ENCODE measurements around the gene MYCL.
"Not testable (repeated sequence)": the region's sequence is repeated elsewhere in the genome, so short reads cannot be mapped to it uniquely, and the experiment has no call there.

MYCL gene

DNA sequence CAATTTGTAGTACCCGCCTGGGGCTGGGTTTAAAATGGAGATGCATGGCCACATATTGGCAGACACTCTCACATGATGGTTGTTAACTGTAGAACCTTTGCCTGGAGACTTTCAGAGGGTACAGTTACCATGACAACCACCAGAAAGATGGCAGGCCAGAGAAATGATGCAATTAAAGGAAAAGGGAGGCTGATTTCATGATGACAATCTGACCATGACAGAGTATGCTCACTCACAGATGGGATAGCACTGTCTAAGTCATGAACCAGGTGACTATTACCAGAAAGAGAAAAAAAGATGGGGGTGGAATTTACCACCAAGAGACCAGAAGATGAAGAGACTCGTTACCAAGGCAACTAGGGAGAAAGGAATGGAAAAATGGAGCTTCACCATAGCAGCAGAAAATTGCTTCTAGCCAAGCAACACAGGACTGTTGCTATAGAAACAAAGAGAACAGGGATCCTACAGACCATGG lies 14.9 kb downstream of the MYCL start:
- DNase-seq: no peak

DNA sequence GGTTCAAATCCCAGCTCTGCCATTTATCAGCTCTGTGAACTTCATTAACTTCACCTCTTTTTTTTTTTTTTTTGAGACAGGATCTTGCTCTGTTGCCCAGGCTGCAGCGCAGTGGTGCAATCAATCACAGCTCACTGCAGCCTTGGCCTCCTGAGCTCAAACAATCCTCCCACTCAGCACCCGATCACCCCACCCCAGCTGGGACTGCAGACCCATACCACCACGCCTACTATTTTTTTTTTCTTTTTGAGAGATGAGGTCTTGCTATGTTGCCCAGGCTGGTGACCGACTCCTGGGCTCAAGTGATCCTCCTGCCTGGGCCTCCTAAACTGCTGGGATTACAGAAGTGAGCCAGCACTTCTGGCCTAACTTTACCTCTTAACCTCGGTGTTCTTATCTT lies 16.2 kb downstream of the MYCL start:
- no peak for DNase-seq

DNA sequence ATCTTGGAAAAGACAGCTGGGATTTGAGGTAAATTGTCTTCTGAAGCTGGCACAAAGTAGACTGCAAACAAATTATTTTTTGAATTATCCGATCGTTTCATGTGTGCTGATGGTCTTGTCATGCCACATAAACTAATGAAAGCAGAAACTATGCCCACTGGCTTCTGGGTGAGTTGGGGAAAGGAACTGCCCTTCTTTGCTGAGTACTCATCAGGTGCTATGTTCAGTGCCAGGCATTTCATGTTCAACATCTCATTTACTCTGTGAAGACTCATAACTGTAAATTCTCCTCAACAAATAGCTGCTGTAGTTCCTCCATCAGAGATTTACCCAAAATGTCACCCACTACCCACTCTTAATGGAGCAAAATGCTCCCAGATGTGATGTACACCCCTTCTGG lies 19.6 kb downstream of the MYCL start:
- no peak for DNase-seq

DNA sequence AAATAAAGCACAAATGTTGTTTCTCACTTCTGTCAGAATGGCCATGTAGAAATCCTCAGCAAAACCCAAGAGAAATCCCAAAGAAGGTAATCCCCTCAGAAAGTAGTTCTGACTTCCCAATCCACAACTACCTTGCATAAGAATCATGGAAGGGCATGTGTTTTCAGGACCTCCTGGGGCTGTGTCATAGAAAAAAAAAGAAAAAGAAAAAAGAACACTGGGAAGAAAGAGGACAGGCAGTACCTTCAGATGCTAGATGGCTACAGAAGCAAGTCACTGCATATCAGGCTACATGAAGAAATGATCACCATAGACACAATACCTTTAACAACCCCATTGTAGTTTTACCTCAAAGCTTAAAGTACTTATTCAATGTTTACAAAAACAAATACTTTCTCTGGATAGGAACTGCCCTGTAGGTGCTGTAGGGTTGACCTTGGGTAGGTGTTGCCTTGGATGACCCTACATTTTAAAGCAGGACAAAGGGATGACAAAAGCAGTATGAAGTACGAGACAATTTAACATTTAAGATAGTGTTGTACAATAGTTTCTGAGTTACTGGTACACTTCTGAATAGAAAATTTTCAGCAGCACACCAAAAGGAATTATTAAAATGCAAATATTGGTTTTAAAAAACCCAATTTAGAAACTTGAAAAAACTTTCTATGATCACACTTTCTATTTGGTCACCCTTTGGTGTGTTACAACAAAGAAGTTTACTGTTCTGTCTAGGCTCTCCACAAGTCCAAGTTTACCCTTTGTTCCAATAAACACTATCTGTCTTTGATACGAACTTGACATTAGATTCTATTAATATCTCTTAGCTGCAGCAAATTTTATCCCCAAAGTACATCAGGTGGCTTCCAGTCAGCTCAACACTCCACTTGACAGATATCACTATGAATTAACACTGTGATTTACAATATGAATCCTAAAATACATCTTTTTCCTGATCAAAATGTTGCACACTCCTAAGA lies 23.4 kb downstream of the MYCL start:
- no peak for DNase-seq

DNA sequence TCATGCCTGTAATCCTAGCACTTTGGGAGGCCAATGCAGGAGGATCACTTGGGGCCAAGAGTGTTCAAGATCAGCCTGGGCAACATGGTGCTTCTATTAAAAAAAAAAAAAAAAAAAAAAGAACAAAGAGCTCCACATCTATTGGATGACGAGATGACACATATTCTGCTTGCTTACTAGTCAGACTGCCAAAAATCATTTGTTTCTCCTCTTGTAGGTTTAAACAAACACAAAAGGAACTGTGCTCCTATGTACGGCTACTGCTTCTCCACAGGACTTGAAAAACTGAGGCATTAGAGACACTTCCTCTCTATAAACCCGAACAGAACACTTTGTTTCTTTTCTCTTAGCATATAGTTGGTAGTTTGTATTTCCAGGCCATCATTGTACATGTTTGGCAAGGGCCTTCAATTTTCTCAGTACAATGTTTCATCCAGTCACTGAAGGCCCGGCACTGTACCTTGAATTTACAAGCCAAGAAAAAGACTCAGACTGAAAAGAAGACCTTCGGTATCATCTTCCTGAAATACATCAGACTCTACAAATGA lies 24.4 kb downstream of the MYCL start:
- no peak for DNase-seq

DNA sequence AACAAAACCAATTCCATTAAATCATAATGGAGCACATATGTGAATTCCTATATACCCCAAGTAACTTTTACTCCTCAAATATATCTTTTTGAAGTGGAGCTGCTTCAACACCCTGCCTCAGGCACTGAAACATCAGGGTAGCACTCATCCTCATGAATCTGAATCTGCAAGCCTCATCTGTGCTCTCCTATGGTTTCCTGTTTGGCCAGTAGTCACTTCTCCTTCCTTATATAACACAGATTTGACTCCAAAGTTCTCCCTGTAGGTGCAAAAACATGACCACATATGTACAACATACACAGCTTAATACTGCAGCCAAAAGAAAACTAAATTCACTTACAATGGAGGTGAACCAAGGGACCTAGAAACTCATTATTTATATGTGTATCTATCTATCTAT lies 25.6 kb downstream of the MYCL start:
- DNase-seq: peak; percentile 7

DNA sequence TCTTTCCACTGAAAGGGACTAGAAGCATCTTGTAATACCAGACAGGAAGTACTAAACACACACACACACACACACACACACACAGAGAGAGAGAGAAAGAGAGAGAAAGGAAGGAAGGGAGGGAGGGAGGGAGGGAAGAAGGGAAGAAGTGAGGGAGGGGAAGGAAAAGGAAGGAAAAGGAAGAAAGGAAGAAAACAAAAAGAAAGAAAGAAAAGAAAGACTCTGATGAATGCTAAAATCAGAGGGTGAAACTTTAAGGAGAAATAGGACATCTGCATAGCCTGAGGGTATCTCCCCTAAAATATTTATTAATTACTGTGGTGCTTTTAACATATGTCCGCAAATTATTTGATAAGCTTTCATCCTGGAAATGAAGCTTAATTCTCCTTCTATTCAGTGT lies 29.0 kb downstream of the MYCL start:
- no peak for DNase-seq

DNA sequence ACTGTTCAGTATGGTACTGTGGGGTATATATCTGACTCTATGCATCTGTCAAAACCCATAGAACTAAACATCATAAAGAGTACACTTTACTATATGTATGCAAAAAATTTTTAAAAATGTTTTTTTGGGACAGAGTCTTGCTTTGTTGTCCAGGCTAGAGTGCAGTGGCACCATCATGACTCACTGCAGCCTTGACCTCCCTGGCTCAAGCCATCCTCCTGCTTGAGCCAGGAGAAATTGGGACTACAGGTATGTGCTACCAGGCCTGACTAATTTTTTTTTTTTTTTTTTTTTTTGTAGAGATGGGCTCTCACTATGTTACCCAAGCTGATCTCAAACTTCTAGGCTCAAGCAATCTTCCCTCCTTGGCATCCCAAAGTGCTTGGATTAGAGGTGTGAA lies 29.9 kb downstream of the MYCL start:
- DNase-seq: no peak

DNA sequence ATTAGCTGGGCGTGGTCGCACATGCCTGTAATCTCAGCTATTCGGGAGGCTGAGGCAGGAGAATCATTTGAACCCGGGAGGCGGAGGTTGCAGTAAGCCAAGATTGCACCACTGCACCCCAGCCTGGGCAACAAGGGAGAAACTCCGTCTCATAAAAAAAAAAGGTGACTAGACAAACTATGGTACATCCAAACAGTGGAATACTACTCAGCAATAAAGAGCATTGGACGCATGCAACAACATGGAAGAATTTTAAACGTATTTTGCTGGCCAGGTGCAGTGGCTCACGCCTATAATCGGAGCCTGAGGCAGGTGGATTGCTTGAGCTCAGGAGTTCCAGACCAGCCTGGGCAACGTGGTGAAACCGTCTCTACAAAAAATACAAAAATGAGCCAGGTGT lies 30.7 kb downstream of the MYCL start:
- DNase-seq: not testable (repeated sequence)

DNA sequence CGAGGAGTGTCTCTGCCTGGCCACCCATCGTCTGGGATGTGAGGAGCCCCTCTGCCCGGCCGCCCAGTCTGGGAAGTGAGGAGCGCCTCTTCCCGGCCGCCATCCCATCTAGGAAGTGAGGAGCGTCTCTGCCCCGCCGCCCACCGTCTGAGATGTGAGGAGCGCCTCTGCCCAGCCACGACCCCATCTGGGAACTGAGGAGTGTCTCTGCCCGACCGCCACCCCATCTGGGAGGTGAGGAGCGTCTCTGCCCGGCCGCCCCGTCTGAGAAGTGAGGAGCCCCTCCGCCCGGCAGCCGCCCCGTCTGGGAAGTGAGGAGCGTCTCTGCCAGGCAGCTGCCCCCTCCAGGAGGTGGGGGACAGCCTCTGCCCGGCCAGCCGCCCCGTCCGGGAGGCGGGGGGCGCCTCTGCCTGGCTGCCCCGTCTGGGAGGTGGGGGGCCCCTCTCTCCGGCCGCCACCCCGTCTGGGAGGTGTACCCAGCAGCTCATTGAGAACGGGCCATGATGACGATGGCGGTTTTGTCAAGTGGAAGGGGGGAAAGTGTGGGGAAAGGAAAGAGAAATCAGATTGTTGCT lies 32.1 kb downstream of the MYCL start:
- DNase-seq: not testable (repeated sequence)

DNA sequence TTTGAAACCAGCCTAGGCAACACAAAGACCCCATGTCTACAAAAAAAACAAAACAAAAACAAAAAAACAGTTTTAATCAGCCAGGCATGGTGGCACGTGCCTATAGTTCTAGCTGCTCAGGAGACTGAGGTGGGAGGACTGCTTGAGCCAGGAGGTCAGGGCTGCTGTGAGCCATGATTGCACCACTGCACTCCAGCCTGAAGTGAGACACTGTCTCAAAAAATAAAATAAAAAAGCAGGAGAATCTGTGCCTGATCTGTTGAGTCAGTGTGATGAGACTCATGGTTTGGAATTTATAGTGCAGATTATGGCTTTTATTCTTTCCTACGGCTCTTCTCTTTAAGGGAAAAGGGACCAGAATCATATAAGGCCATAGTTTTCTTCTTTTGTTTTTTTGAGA lies 35.0 kb downstream of the MYCL start:
- no peak for DNase-seq

DNA sequence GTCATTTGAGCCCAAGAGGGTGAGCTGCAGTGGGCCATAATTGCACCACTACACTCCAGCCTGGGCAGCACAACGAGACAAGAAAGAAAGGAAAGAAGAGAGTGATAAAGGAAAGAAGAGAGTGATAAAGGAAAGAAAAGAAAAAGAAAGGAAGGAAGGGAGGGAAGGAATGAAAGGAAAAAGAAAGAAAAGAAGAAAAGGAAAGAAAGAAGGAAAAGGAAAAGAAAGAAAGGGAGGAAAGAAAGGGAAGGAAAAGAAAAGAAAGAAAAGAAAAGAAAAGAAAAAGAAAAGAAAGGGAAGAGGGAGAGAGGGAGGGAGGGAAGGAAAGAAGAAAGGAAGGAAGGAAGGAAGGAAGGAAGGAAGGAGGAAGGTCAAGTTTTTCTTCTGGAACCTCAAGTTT lies 36.0 kb downstream of the MYCL start:
- DNase-seq: no peak

DNA sequence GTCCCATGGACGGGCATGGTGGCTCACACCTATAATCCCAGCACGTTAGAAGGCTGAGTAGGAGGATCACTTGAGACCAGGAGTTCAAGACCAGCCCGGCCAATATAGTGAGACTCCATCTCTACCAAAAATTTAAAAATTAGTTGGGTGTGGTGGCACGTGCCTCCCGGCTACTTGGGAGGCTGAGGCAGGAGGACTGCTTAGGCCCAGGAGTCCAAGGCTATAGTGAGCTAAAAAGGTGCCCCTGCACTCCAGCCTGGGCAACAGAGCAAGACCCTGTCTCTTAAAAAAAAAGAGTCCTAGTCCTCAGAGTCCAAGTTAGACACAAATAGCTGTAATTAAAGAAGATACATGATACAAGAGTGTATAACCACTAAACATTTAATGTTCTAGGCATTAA lies 38.5 kb downstream of the MYCL start:
- no peak for DNase-seq

DNA sequence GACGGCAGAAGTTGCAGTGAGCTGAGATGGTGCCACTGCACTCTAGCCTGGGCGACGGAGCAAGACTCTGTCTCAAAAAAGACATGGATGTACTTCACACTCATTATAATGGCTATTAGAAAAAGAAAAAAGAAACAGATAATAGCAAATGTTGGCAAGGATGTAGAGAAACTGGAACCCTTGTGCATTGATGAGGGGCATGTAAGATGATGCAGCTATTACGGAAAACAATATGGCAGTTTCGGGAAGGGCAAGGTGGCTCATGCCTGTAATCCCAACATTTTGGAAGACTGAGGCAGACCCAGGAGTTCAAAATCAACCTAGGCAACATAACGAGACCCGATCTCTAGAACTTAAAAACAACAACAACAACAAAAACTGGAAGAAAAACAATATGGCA lies 40.7 kb downstream of the MYCL start:
- no peak for DNase-seq

DNA sequence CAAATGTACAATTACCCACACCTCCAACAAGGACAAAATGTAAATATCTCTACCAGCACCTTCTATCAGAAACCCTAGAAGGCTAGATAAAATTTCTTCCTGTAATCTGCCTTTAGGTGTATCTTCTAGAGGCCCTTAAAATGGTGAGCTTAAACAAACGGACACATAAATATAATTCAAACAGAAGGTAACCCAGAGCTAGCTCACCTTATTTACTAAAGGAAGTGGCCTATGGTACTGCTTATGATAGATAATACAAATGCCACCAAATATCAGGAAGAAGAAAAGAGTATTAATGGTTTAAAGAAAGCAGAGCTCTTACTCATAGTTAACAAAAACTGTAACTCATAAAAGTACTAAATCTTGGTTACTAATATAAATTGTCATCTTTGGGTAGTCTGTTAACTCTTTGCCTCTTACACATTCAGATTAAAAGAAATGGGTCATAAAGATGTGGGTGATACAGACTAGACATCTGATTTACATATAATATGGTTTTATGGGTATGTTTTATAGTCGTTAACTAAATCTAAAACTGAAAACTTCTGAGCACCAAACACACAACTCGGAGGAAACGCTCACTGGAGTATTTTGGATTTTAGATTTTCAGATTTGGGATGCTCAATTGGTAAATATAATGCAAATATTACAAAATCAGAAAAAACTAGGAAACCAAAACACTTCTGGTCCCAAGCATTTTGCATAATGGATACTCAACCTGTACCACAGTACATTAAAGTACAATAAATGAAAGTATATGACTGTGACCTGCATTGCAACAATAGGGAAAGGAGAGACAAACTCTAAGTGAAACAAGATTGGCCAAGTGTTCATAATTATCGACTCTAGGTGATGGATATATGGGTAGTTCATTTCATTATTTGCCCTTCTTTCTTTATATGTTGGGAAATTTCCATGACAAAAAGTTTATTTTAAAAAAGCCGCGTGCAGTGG lies 41.6 kb downstream of the MYCL start:
- DNase-seq: no peak

DNA sequence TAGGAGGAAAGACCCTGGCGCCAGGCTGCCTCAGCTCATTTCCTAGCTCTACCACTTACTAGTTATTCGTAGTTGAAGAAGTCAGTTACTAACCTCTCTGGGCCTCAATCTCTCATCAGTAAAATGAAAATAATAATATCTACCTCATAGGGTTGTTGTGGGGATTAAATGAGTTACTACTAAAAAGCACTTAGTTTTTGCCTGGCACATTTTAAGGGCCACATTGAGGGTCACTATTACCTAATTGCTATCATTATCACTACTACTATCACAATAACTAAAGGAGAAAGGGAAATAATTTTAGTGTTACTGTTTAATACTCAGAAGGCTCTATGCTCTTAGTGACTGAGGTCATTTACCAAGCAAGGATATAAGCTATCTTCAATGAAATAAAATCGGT lies 43.4 kb downstream of the MYCL start:
- DNase-seq: no peak

DNA sequence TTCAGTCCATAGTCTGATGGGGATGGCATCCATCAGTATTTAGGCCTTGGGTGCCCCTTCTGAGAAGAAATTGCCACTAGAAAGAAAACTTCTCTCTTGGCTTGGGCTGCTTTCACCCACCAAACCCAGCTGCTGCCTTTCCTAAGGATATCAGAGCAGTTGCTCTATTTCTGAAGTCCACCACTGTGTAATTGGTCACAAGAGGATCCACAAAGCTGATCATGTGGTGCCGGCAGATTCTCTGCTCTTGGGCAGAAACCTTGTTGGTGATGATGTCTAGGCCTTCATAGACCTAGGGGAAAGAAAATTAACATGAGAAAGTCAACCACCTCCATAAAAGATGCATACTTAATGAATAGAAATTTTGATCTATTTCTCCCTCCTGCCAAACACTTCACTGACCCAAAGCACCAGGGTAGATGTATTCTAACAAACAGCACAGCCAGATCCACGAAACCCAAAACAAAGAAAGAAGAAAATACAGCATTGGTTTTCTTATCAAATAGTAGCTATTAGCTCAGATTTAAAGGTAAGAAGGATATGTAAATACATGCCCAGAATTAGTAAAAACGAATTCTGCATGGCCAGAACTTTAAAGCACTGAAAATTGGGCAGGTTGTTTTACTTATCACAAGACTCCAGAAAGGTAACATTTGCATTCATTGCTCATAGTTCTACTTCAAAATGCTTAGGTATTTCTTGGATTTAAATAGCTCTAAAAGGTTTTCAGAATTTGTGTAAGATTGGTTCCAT lies 44.4 kb downstream of the MYCL start:
- DNase-seq: no peak

DNA sequence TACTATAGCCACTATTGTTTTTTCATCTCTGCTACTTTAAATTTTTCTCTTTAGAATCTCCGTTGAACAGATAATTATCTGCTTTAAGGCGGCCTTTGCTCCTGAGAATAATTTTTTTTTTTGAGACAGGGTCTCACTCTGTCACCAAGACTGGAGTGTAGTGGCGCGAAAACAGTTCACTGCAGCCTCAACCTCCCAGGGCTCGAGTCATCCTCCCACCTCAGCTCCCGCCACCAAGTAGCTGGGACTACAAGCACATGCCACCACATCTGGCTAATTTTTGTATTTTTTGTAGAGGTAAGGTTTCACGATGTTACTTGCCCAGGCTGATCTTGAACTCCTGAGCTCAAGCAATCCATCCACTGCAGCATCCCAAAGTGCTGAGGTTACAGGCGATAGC lies 47.0 kb downstream of the MYCL start:
- DNase-seq: no peak

DNA sequence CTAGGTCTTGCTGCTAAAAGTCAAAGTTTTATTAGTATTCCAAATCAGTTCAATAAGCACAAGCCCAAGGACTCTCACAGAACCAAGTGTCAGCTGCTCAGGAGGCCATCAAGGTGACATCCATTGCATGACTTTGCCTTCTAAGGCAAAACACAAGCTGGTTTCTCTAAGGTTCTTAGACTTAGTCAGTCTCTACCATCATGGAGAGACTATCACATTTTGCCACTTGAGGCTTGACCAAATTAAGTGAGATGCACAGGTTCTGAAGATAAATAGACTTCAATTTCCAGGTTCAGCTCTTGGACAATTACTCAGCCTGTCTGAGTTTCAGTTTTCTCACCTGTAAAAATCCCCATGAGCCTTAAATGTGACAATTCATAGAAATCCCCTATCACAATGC lies 47.4 kb downstream of the MYCL start:
- no peak for DNase-seq

DNA sequence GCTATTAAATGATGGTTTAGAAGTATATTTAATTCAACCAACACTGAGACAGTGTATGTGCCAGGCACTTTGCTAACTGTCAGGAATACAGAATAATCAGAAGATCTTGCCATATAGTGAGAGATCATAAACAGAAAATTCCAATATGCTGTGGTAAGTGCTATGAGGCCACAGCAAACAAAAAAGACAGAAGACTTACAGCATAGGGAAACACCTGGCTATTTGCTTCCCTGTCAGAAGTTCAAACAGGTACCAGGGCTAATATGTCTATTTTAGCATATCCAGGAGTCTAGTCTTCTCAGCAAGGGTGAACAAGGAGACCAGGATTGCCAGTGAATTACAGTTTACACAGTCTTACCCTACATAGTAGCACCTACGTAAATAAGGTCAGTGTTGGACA lies 48.8 kb downstream of the MYCL start:
- DNase-seq: no peak

DNA sequence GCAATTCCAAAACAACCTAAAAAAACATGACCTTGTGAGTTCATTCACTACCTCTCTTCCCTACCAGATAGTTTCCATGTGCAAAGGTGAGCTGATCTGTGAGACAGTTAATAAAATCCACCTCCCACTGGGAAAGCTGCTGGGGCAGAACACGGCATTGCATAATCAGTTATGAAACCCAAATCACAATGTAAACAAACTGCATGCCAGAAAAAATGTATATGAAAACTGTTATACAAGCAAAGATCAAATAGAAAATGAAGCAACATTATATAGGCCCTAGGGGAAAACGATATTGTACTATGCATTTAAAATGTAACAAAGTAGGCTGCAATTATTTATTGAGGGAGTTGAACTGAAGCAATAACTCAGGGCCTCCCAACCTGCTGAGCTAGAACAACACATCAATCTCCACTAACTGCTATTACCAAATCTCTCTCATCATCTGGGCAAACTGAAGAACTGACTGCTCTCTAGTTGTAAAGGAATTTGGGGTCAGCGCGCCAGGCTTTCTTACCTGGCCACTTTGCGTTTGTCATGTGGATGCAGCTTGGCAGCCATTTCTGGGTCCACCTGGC lies 49.4 kb downstream of the MYCL start:
- no peak for DNase-seq

Data from GF-D8 (cell line).